GM18508 (cell line): ENCODE results near the gene TBC1D32.
"Not testable (repeated sequence)": the region's sequence is repeated elsewhere in the genome, so short reads cannot be mapped to it uniquely, and the experiment has no call there.

Experiments used
- ATAC-seq: cut with Tn5 transposase; IDR thresholded peaks from one replicate; pipeline ENCODE4 v1.9.1; 2021; ENCODE audit warnings: moderate number of reproducible peaks; ENCODE audit not compliant: insufficient read depth, unreplicated experiment

Gene TBC1D32

GRCh38 chr6:121333694-121334093 lies 586 bp downstream of the TBC1D32 start:
- not testable (repeated sequence) for ATAC-seq

GRCh38 chr6:121333196-121333595 lies 1.1 kb downstream of the TBC1D32 start:
- ATAC-seq, result no peak

- ATAC-seq, result no peak
Observed at GRCh38 chr6:121330516-121330915, 3.8 kb downstream of the TBC1D32 start.

GRCh38 chr6:121321282-121321681 lies 13.0 kb downstream of the TBC1D32 start:
- no peak for ATAC-seq

DNA sequence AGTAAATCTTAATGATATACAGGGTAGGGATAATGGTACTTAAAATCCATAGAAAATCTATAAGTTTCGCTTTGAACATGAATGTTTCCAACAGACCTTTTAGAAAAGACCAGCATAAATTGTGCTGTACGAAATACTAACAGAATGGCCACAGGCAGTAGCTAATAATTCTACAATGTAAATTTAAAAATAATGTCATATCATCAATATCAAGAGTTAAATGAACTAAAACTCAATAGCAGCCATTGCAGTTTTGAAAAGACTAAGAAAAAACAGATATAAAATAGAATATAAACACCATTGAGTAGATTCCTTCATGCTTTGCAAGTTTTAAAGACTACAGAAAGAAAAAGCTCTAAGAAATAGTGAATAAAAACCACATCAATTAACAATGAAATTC lies 14.7 kb downstream of the TBC1D32 start:
- ATAC-seq, result no peak

GRCh38 chr6:121319112-121319553 lies 15.1 kb downstream of the TBC1D32 start:
- no peak for ATAC-seq

DNA sequence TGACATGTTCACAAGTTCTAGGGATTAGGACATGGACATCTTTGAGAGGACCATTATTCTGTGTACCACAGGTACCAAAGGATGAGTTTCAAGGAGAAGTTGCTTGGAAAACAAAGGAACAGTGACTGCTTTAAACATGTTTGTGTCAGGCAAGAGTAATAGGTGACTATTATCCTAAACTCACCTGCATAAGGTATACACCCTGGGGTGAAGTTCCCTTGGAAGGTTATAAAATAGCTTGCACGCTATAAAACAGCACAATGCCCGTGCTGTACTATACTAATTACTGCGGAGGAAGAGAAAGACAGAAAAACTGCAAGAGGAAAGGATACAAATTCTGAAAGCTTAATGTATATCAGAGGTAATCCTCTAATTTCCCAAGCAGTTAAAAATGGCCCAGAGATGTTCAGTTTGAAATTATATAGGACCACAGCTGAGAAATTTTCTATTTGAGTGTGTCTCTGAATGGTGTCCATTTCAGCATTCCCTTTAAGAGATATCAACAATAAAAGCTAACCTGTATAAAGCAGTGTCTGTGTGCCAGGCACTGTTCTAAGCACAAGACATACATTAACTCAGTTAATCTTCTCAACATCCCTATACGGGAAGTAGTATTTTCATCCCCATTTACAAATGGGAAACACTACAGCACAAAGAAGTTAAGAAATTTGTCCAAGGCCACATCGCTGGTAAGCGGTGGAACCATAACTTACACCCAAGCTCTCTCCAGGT lies 19.7 kb downstream of the TBC1D32 start:
- no peak for ATAC-seq

DNA sequence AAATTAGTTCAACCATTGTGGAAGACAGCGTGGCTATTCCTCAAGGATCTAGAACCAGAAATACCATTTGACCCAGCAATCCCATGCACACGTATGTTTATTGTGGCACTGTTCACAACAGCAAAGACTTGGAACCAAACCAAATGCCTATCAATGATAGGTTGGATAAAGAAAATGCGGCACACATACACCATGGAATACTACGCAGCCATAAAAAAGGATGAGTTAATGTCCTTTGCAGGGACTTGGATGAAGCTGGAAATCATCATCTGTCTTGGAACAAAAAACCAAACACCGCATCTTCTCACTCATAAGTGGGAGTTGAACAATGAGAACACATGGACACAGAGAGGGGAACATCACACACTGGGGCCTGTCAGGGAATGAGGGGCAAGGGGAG lies 22.5 kb downstream of the TBC1D32 start:
- ATAC-seq, result not testable (repeated sequence)

- no peak for ATAC-seq
Observed at GRCh38 chr6:121310495-121310894, 23.8 kb downstream of the TBC1D32 start.

DNA sequence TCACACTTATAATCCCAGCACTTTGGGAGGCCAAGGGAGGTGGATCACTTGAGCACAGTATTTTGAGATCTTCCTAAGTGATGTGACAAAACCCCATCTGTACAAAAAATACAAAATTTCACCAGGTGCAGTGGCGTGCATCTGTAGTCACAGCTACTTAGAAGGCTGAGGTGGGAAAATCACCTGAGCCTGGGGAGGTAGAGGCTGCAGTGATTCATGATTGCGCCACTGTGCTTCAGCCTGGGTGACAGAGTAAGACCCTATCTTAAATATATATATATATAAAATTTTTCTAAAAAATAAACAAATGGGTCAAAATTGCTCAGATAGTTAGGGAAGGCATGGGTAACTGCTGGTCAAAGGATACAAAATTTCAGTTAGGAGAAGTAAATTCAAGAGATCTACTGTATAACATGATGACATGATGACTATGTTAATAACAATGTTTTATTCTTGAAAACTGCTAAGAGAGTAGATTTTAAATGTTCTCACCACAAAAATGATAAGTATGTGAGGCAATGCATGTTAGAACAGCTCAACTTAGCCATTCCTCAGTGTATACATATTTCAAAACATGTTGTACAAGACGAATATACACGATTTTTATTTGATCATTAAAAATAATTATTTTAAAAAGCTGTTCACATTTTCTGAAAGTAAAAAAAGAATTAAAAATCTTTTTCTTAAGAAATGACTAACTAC lies 24.4 kb downstream of the TBC1D32 start:
- no peak for ATAC-seq

- peak; percentile 78 for ATAC-seq
Observed at GRCh38 chr6:121305957-121306607, 28.2 kb downstream of the TBC1D32 start.

DNA sequence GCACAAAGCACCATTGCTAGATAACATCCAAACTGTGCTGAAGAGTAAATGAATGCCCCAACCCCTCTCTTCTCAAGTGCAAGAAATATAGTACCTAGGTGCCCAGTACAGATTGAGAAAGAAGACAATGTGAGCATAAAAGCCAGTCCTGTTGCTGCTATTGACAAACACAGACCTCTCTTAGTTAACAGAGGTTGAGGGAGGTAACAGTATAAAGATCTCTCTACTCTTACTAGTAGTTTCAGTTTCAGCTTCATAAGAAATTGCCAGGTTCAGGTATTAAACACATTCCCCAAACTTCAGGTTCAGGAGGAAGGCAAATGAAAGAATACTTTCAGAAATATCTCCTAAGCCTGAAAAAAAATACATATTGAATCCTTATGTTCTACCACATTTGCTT lies 31.4 kb downstream of the TBC1D32 start:
- peak; percentile 52 for ATAC-seq

- not testable (repeated sequence) for ATAC-seq
Observed at GRCh38 chr6:121301156-121301555, 33.1 kb downstream of the TBC1D32 start.

DNA sequence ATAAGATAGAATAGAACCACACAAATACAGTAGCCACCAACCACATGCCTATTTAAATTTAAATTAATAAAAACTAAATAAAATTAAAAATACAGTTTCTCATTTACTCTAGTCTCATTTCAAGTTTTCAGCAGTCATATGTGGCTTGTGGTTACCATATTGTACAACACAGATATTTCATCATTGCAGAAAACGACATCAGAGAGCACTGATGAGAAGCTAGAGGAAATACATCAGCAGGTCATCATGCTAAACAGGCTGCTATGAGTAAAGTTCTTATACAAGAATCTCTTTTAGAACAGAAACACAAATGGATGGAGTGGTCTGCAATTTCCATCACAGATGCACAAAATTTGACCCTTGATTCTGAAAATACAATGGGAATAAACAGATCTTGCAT lies 36.6 kb downstream of the TBC1D32 start:
- ATAC-seq, result no peak

DNA sequence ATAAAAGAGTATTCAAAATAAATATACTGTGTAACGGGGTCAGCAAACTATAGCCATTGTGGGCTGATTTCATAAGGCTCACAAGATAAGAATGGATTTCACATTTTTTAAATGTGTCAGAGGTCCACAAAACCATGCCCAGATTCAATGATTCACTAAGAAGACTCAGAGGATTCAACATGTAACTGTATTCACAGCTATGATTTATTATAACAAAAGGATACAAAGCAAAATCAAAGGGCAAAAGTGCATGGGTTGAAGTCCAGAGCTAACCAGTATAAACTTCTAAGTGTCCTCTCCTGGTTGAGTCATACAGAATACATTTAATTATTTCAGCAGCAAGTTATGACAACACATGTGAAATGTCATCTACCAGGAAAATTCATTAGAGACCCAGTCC lies 49.2 kb downstream of the TBC1D32 start:
- no peak for ATAC-seq

GRCh38 chr6:121274666-121275295 lies 59.5 kb downstream of the TBC1D32 start:
- ATAC-seq, result no peak

GRCh38 chr6:121263742-121264141 lies 70.5 kb downstream of the TBC1D32 start:
- ATAC-seq, result no peak

GRCh38 chr6:121260651-121261102 lies 73.6 kb downstream of the TBC1D32 start:
- ATAC-seq, result no peak

GRCh38 chr6:121247386-121247785 lies 86.9 kb downstream of the TBC1D32 start:
- no peak for ATAC-seq

DNA sequence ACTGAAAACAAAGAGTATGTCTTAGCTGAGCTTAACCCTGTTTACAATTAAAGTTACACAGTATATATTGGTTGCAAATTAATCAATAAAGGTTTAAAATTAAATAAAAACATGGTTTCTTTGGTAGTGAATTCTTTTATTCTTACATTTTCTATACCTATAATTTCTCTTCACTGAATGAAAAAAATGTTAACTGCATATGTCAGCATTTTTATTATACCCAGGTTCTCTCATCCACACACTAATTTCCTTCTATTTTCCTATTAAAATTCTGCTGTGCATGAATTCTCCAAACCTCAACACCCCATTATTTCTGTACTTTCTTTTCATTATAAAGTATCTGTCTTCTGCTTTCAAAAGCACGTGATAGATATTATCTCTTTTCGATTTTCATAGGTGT lies 91.9 kb downstream of the TBC1D32 start:
- no peak for ATAC-seq

- ATAC-seq, result no peak
Observed at GRCh38 chr6:121237859-121238258, 96.4 kb downstream of the TBC1D32 start.
